ENCODE data around the gene PXMP4. TPM values are rescaled to one million over a fixed set of nuclear protein-coding genes. Genes with fewer than 3 reads are reported as not detected.

Gene PXMP4
- total RNA-seq, 1 experiment from 2014 or later = 5.7 TPM

GRCh38 chr20:33677991-33678702, 42.0 kb downstream of the PXMP4 start:
- no peaks in the 10 kb centered on the region for H3K27me3 ChIP-seq (ENCODE audit: insufficient read depth, low read length)
- no peak overlapping the region for H4K5ac ChIP-seq (ENCODE audit: insufficient read length, low read depth, low read length)
- no peak overlapping the region for H2BK20ac ChIP-seq (ENCODE audit: low read depth, low read length, poor library complexity, severe bottlenecking)
- no peak for TF ChIP-seq CTCF (conservative IDR thresholded peaks at IDR 0.05)
- H4K91ac ChIP-seq (ENCODE audit: insufficient read length, low read depth, low read length) = no peak overlapping the region
- H3K14ac ChIP-seq (ENCODE audit: insufficient read depth, low read length) = no peak overlapping the region
- no peak overlapping the region for H3K18ac ChIP-seq (ENCODE audit: insufficient read length, low read depth, low read length)
- Mint-ChIP-seq H3K4me1 (peaks cover 20 to 24% of the 10 kb centered on the region in 2 experiments), H3K27ac (no peak overlapping the region), H3K4me3 (no peak overlapping the region), H3K27me3 (ENCODE audit: low read depth) (peaks cover 2% of the 10 kb centered on the region), H3K36me3 (ENCODE audit: insufficient read depth in 1 of 3, low read depth in 3 of 3) (peaks cover 27 to 61% (median 41%) of the 10 kb centered on the region in 3 experiments; a peak in 6 of 7 replicates), H3K9me3 (no peaks in the 10 kb centered on the region)
- peaks cover 3% of the 10 kb centered on the region; the same call in 1 of the 2 replicates for H3K4me1 ChIP-seq (ENCODE audit: insufficient read depth, low read length)
- H2BK120ac ChIP-seq (ENCODE audit: low read depth, low read length, poor library complexity, severe bottlenecking) = no peak overlapping the region
- H4K20me1 ChIP-seq (ENCODE audit: control insufficient read depth, insufficient read depth, insufficient read length) = no peaks in the 10 kb centered on the region
- H3K79me2 ChIP-seq (ENCODE audit: insufficient read depth, low read length) = peaks cover 5% of the 10 kb centered on the region; the same call in 1 of the 2 replicates
- H2AK5ac ChIP-seq (ENCODE audit: insufficient read length, low read length) = no peak overlapping the region
- H3K79me1 ChIP-seq (ENCODE audit: insufficient read depth, low read depth, low read length, poor library complexity, severe bottlenecking) = no peaks in the 10 kb centered on the region
- no peak for DNase-seq
- H2BK5ac ChIP-seq (ENCODE audit: insufficient read length, low read length) = no peak overlapping the region
- H2BK15ac ChIP-seq (ENCODE audit: low read depth, low read length) = no peak overlapping the region
- no peak overlapping the region for H3K4me2 ChIP-seq (ENCODE audit: insufficient read depth, insufficient read length, low read length)
- no peak overlapping the region for H2AFZ ChIP-seq (ENCODE audit: low read length)
- H2BK12ac ChIP-seq (ENCODE audit: insufficient read length, low read depth, low read length) = no peak overlapping the region
- H3K23ac ChIP-seq (ENCODE audit: insufficient read length, low read depth, low read length) = no peak overlapping the region
- H3T11ph ChIP-seq (ENCODE audit: low read length) = no peak overlapping the region
- H3K9ac ChIP-seq (ENCODE audit: extremely low read depth, insufficient read length, low read length) = no peak overlapping the region
- peaks cover 18% of the 10 kb centered on the region for H3K23me2 ChIP-seq (ENCODE audit: insufficient read length, low read depth, low read length, poor library complexity, severe bottlenecking)
- H3K4ac ChIP-seq (ENCODE audit: low read depth, low read length) = no peak overlapping the region
- WGBS (ENCODE audit: extremely low coverage, insufficient read length, low lambda C conversion rate) = no CpG with 5 or more reads among the region's 15 CpGs
- no peak overlapping the region for H3K56ac ChIP-seq (ENCODE audit: insufficient read length, low read depth, low read length)
- no peaks in the 10 kb centered on the region for H3K9me3 ChIP-seq (ENCODE audit: control insufficient read depth, low read depth, low read length)
- H3K27ac ChIP-seq (ENCODE audit: insufficient read length, low read depth, low read length) = no peak overlapping the region
- H4K8ac ChIP-seq (replicated peaks; ENCODE audit: insufficient read length, low read depth, low read length) = no peak overlapping the region
